K562 (cell line): ENCODE measurements around the gene E2F2. TPM values are rescaled to one million over a fixed set of nuclear protein-coding genes. Genes with fewer than 3 reads are reported as not detected.
A peak's percentile ranks its signal among the peaks of the same experiment; 100 is the strongest.

Experiments
- E2F3 ChIP-seq: fragments of 250-450 bp; sonication (Bioruptor Pico); IDR thresholded peaks from 2 replicates; pipeline ENCODE4 v1.4.0; 2020; ENCODE audit warnings: mild to moderate bottlenecking
- ELF2 ChIP-seq: fragments of 250-450 bp; sonication (Bioruptor Pico); IDR thresholded peaks from 2 replicates; pipeline ENCODE4 v1.5.0; 2021; ENCODE audit warnings: mild to moderate bottlenecking
- GATA2 ChIP-seq: sonication (generic); formaldehyde crosslinking; IDR thresholded peaks from 2 replicates; pipeline ENCODE4 v1.4.0; 2020; ENCODE audit warnings: mild to moderate bottlenecking, missing genetic modification reagents
- GTF2E2 ChIP-seq: fragments of 200-800 bp; sonication (Bioruptor generic); IDR thresholded peaks from 2 replicates; pipeline ENCODE4 v1.6.1; 2016; ENCODE audit warnings: missing genetic modification characterization, missing compliant biosample characterization
- LCOR ChIP-seq: sonication (generic); formaldehyde crosslinking; IDR thresholded peaks from 2 replicates; pipeline ENCODE4 v1.8.0; 2022; ENCODE audit warnings: mild to moderate bottlenecking, missing genetic modification reagents
- MGA ChIP-seq: fragments of 450-650 bp; IDR thresholded peaks from 2 replicates; pipeline ENCODE4 v1.6.1; 2016; ENCODE audit warnings: mild to moderate bottlenecking, moderate library complexity
- MYNN ChIP-seq, 2 experiments: sonication (generic); formaldehyde crosslinking in 1 of 2; IDR thresholded peaks; 2 replicates each; pipeline versions ENCODE4 v1.5.0 to v1.6.1; 2016 to 2020; ENCODE audit warnings: antibody characterized with exemption in 1 of 2, missing genetic modification reagents in 1 of 2
- NCOA2 ChIP-seq, 2 experiments: fragments of 450-650 bp; IDR thresholded peaks; 2 replicates each; pipeline ENCODE4 v1.6.1; 2018; ENCODE audit warnings: mild to moderate bottlenecking in 2 of 2, moderate library complexity in 1 of 2; ENCODE audit not compliant: partially characterized antibody in 2 of 2
- NR2F6 ChIP-seq: fragments of 450-650 bp; formaldehyde crosslinking; IDR thresholded peaks from 2 replicates; pipeline ENCODE4 v1.4.0; 2020; ENCODE audit warnings: mild to moderate bottlenecking
- RBM34 ChIP-seq: fragments of 200-400 bp; formaldehyde crosslinking; IDR thresholded peaks from 2 replicates; pipeline ENCODE4 v1.6.1; 2018; ENCODE audit warnings: low read length, borderline replicate concordance; ENCODE audit not compliant: insufficient read depth
- SMARCC2 ChIP-seq: fragments of 450-650 bp; IDR thresholded peaks from 2 replicates; pipeline ENCODE4 v1.6.1; 2017; ENCODE audit warnings: antibody characterized with exemption, moderate library complexity, mild to moderate bottlenecking, low read depth
- TCF3 ChIP-seq: sonication (generic); formaldehyde crosslinking; IDR thresholded peaks from 2 replicates; pipeline ENCODE4 v1.4.0; 2020; ENCODE audit warnings: mild to moderate bottlenecking, missing genetic modification reagents
- ZFX ChIP-seq: sonication (generic); formaldehyde crosslinking; IDR thresholded peaks from 2 replicates; pipeline ENCODE4 v1.8.0; 2022; ENCODE audit warnings: mild to moderate bottlenecking, missing genetic modification reagents, moderate library complexity
- polyA plus RNA-seq, 8 experiments: library from polyadenylated mRNA; depleted of rRNA in 4 of 8; stranded (reverse) in 5 of 8; unstranded in 3 of 8; fragments of >200 nt; fragmentation: Nextera tagmentation in 2 of 8; fragmentation: Illumina TruSeq in 1 of 8; extraction: Ambion mirVana in 2 of 8; extraction: Trizol in 1 of 8; gene quantifications; 2 replicates each; pipeline versions ENCODE4 v1.2.1 to v1.2.3, GENCODE V29; 2011 to 2014; ENCODE audit warnings: inconsistent platforms in 1 of 8, missing spikeins in 1 of 8
- total RNA-seq, 7 experiments: library from RNA; depleted of rRNA in 6 of 7; stranded (reverse); fragments of >200 nt in 6 of 7; fragmentation: Illumina TruSeq in 2 of 7; extraction: Trizol in 2 of 7; gene quantifications; 2 replicates each; pipeline versions ENCODE4 v1.2.1 to v1.2.3, GENCODE V29; 2011 to 2021; ENCODE audit warnings: low replicate concordance in 1 of 7
- TF ChIP-seq, protein P1 (sequence below): fragments of 200-400 bp; formaldehyde crosslinking; IDR thresholded peaks from 2 replicates; pipeline ENCODE4 v1.6.1; 2017; ENCODE audit warnings: mild to moderate bottlenecking, low read depth, low read length, moderate library complexity

Gene E2F2
- total and polyA plus RNA-seq, 9 of the 15 experiments (the other 6 are each of a cell fraction or from before 2014, with no cell fraction given), result 3.1 to 25.3 (median 11.4) TPM

DNA sequence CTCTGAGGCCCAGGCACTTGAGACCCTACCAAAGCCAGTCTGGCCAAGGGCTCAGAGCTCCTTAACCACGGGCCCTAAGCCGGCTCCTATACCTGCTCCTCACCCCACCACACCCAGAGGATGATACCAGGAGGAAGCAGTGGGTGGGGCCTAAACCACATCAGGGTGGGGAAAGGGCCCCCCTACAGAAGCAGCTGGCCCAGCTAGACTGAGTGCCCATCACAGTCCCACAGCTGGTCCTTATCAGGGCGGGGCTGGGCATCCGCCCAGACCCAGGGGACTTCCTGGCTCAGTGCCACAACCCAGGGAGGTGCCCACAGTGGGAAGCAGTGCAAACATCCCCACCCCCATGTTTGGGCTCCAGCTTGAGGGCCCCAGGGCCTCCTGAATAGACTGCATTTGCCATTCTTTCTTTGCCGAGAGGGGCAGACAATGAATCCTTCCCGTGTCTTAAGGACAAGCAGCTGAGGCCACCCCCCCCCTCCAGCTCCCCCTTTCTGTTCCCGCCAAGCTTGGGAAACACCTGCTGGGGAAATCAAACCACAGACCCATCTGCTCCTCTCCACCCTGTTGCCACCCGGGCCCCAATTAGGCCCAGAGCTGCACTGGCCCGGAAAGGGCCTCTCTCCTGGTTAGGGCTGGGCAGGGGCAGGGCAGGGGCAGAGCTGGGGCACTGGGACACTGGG is 6.2 kb downstream of the E2F2 start (continued):
- TF ChIP-seq ZFX (CRISPR knock-in tag) (no peak), NR2F6 (CRISPR knock-in tag) (no peak), RBM34 (no peak), MGA (no peak), ELF2 (CRISPR knock-in tag) (no peak), LCOR (CRISPR knock-in tag) (no peak), E2F3 (no peak), GATA2 (no peak), NCOA2 (IDR thresholded peaks at IDR 0.05; ENCODE audit: partially characterized antibody in 2 of 2) (no peak), TCF3 (CRISPR knock-in tag) (no peak), SMARCC2 (no peak), GTF2E2 (tag) (no peak), MYNN (IDR thresholded peaks at IDR 0.05) (0 out of 2 replicates have a peak, but pooled peaks have one; percentile 15), MYNN (CRISPR knock-in tag; IDR thresholded peaks at IDR 0.05) (no peak)
- TF ChIP-seq, protein P1, sequence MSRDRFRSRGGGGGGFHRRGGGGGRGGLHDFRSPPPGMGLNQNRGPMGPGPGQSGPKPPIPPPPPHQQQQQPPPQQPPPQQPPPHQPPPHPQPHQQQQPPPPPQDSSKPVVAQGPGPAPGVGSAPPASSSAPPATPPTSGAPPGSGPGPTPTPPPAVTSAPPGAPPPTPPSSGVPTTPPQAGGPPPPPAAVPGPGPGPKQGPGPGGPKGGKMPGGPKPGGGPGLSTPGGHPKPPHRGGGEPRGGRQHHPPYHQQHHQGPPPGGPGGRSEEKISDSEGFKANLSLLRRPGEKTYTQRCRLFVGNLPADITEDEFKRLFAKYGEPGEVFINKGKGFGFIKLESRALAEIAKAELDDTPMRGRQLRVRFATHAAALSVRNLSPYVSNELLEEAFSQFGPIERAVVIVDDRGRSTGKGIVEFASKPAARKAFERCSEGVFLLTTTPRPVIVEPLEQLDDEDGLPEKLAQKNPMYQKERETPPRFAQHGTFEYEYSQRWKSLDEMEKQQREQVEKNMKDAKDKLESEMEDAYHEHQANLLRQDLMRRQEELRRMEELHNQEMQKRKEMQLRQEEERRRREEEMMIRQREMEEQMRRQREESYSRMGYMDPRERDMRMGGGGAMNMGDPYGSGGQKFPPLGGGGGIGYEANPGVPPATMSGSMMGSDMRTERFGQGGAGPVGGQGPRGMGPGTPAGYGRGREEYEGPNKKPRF, result no peak
